ENCODE results near the gene LRP3.
"Not testable (repeated sequence)": the region's sequence is repeated elsewhere in the genome, so short reads cannot be mapped to it uniquely, and the experiment has no call there.

Gene LRP3

GRCh38 chr19:33203529-33203928 lies 9.4 kb downstream of the LRP3 start:
- no peak for DNase-seq

- DNase-seq = no peak
These were observed 10.2 kb downstream of the LRP3 start for GRCh38 chr19:33204136-33204973.

- no peak for DNase-seq
These were observed 11.0 kb downstream of the LRP3 start for GRCh38 chr19:33205110-33205509.

DNA sequence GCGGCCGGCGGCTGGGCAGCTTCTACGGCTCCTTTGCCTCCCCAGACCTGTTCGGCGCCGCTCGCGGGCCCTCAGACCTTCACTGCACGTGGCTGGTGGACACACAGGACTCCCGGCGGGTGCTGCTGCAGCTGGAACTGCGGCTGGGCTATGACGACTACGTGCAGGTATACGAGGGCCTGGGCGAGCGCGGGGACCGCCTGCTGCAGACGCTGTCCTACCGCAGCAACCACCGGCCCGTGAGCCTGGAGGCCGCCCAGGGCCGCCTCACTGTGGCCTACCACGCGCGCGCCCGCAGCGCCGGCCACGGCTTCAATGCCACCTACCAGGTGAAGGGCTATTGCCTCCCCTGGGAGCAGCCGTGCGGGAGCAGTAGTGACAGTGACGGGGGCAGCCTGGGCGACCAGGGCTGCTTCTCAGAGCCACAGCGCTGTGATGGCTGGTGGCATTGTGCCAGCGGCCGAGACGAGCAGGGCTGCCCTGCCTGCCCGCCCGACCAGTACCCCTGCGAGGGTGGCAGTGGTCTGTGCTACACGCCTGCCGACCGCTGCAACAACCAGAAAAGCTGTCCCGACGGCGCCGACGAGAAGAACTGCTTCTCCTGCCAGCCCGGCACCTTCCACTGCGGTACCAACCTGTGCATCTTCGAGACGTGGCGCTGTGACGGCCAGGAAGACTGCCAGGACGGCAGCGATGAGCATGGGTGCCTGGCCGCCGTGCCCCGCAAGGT lies 11.6 kb downstream of the LRP3 start:
- no peak for DNase-seq

DNA sequence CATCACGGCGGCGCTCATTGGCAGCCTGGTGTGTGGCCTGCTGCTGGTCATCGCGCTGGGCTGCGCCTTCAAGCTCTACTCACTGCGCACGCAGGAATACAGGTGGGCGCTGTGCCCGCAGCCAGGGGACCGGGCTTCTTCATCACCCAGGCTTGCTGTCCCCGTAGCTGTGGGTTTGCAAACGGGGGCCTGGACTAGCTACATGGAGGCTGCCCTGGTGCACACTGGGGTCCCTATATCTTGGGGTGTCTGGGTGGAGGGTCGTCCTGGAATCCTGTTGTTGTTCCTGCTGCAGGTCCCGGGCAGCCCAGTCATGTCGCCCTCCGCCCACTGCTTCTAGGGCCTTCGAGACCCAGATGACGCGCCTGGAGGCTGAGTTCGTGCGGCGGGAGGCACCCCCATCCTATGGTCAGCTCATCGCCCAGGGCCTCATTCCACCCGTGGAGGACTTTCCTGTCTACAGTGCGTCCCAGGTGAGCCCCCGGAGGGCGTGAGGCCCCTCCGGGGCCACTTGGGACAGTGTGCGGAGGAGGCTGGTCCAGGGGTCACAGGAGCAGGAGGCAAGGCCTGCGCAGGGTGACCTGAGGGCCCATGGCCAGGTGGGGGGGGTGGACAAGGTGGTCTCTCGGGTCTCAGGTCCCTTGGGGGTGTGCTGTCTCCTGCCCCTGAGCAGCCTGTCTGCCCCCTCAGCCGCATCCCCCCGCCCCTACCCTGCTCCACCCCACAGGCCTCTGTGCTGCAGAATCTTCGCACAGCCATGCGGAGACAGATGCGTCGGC lies 12.3 kb downstream of the LRP3 start:
- DNase-seq = no peak

- no peak for DNase-seq
These were observed 13.0 kb downstream of the LRP3 start for GRCh38 chr19:33207040-33207620.

DNA sequence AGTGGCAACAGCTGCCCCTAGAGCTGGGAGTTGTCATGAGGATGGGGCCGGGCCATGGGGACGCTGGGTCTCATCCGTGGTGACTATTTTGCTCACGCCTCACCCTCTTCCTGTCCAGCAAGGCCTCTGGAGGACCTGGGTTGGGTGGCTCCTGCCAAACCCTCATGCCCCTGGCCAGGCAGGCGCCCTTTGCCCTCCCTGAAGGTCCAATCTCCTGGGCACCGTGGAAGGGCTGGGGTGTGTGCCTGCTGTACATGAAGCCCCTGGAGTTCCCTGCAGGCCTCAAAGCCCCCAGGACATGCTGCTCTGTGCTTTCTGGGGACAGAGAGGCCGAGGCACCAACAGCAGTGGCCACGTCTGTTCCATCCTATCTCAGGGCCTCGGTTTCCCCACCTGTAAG lies 13.8 kb downstream of the LRP3 start:
- DNase-seq = no peak

GRCh38 chr19:33208371-33208895 lies 14.3 kb downstream of the LRP3 start:
- DNase-seq = no peak

DNA sequence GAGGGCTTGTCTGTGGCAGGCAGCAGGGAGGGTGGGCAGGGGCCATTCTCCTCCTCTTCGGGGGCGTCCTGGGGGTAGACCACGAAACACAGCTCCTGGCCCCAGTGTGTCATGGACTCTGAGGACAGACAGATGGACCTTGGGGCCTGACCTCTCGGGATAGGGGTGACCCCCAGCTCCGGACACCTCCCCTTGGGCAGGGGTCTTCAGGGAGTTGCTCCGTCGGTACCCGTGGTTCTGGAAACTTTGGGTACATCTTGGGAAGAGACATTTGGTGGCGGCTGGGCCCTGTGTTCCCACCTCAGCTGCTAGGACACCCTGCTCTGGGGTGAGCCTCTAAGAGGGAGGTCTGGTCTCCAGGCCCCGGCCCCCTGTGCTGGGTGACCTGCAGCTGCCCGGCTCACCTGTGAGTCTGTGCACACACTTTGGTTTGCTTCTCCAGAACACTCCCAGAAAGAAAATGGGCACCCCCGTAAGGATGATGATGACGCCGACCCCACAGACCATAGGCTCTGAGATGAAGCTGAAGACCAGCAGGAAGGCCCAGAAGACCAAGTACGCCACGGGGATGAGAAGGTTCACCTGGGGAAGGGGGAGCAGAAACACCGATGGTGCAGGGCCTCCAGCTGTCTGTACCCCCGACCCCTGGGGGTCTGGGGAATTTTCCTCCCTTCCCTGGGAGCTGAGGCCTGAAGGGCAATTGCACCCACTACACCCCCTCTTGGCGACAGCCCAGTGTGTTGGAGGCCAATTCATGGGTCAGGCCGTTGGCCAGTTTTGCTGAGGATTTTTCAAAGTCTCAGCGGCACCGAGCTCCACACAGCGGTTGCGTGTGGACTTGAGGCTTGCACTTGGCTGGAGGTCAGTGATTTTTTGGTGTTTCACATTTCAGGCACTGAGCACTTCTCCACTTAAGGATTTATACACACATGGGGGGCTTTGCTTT lies 15.0 kb downstream of the LRP3 start:
- DNase-seq = no peak

DNA sequence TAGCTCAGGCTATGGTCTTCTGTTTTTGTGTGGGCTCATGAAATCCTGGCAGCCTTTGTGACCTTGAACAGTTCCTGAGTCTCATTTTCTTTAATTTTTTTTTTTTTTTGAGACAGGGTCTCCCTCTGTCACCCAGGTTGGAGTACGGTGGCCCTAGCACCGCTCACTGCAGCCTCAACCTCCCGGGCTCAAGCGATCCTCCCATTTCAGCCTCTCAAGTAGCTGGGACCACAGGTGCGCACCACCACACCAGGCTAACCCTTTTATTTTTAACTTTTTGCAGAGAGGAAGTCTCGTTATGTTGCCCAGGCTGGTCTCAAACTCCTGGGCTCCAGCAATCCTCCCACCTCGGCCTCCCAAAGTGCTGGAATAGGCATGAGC lies 15.7 kb downstream of the LRP3 start:
- not testable (repeated sequence) for DNase-seq

DNA sequence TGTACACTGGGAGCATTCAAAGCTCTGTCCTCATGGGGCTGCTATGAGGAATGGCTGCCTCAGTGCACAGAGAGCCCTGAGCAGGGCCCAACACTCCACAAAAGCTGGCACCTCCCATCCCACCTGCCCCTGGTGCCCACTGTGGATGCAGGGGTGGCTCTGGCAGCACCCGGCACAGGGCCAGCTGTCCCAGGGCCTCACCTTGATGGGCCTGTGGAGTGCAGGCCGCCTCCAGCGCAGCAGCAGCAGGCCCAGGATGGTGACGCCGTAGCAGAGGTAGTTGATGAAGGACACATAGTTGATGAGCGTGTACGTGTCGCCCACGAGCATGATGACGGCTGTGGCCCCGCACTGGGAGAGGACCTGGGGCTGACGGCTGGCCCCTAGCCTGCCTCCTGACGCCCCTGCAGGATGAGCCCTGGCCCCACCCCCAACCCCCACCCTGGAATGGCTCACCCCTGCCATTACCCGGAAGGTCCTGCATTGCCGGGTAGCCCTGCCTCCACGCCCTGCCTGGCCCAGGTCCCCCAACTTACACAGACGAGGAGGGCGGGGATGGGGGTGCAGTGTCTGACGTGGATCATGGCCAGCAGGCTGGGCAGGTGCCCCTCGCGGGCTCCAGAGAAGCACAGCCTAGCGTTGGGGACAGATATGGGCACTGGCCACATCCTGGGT lies 16.3 kb downstream of the LRP3 start:
- DNase-seq = no peak

- DNase-seq = no peak
These were observed 17.8 kb downstream of the LRP3 start for GRCh38 chr19:33211794-33212435.

- DNase-seq = no peak
These were observed 18.5 kb downstream of the LRP3 start for GRCh38 chr19:33212436-33213172.

GRCh38 chr19:33214596-33214995 lies 20.5 kb downstream of the LRP3 start:
- peak; percentile 60 for DNase-seq

- no peak for DNase-seq
These were observed 21.5 kb downstream of the LRP3 start for GRCh38 chr19:33215438-33216197.

GRCh38 chr19:33216198-33216830 lies 22.2 kb downstream of the LRP3 start:
- DNase-seq = no peak

GRCh38 chr19:33217881-33218280 lies 23.8 kb downstream of the LRP3 start:
- no peak for DNase-seq

DNA sequence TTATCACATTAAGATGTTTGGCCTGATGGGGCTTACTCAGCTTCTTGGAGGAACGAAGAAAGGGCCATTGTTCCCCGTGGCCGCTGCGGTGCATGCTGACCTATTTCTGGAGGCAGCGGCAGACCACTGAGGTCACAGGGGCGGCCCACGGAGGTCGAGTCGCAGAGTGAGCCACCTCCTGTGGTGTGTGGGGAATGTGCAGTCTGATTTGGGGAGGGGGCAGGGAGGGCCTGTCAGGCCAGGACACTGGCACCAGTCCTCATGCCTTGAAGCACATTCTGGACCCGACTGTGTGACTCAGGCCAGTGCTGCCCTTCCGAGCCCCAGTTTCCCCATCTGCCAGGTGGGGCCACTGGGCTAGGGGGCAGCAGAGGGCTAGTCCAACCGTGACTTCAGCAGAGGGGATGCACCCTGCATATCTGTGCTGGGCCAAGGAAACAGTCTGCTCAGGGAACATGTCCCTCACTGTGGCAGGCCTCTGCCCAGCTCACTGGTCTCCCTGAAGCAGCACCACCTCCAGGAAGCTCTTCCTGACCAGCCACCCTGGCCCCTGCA lies 25.2 kb downstream of the LRP3 start:
- DNase-seq = no peak

Data from NCI-H69 (cell line).